ENCODE measurements around the gene HIPK4. TPM values are rescaled to one million over a fixed set of nuclear protein-coding genes. Genes with fewer than 3 reads are reported as not detected.

The HIPK4 gene
- total and polyA plus RNA-seq, 4 donors = 0.21 to 0.51 (median 0.23) TPM; not detected in 1

DNA sequence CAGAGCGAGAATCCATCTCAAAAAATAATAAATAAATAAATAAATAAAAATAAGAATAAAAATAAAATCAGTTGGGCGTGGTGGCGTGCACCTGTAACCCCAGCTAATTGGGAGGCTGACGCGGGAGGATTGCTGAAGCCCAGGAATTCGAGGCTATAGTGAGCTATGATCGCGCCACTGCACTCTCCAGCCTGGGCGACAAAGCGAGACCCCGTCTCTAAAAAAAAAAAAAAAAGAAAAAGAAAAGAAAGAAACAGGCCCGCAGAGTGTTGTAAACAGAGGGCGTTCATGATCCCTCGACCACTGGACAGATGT is 30.4 kb upstream of the HIPK4 start:
- no peaks in the 10 kb centered on the region for H3K4me1 ChIP-seq (ENCODE audit: control insufficient read depth in 1 of 2, insufficient read depth in 2 of 2, low read length in 2 of 2)
- no peaks in the 10 kb centered on the region for H3K27me3 ChIP-seq (ENCODE audit: control insufficient read depth in 1 of 2, insufficient read depth in 2 of 2, low read length in 1 of 2)
- WGBS, 2 donors = 54 to 58% methylated on average over 14 of the region's 14 CpGs
- no peak for DNase-seq
- H3K9me3 ChIP-seq (ENCODE audit: control insufficient read depth, low read length) = no peaks in the 10 kb centered on the region
- peaks cover 0 to 4% of the 10 kb centered on the region in 2 donors for H3K36me3 ChIP-seq (ENCODE audit: control insufficient read depth in 1 of 2, insufficient read depth in 2 of 2, low read length in 1 of 2)
- peak overlapping the region; percentile 22 to 23 for H3K4me3 ChIP-seq (ENCODE audit: low read length in 2 of 2)
- intact Hi-C loops (cut with DNase I) = loop anchor here (5.0 to 10.0 kb wide), 2 partner anchors 73 to 116 kb away; partner anchors contain the start of genes C19orf47 (in 1 of the 2) and PLD3 (in 1 of the 2)
- ATAC-seq (ENCODE audit: low FRiP score) = no peak
- peak overlapping the region in 1 of 2 donors; percentile 93 for H3K27ac ChIP-seq (ENCODE audit: low read depth in 1 of 2, low read length in 2 of 2)

DNA sequence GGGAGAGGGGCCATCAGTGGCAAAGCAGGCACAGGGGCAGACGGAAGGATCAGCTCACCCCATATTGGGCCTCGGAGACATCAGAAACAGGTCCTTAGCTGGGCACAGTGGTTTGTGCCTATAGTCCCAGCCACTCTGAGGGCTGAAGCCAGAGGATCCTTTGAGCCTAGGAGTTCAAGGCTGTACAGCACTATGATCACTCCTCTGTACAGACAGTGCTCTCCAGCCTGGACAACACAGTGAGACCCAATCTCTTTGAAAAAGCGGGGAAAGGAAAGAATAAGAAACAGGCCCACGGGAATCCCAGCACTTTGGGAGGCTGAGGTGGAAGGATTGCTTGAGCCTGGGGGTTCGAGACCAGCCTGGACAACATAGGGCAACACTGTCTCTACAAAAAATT is 29.8 kb upstream of the HIPK4 start:
- intact Hi-C loops (cut with DNase I) = loop anchor here (5.0 to 10.0 kb wide), 2 partner anchors 72 to 115 kb away; partner anchors contain the start of genes C19orf47 (in 1 of the 2) and PLD3 (in 1 of the 2)
- H3K4me1 ChIP-seq (ENCODE audit: control insufficient read depth in 1 of 2, insufficient read depth in 2 of 2, low read length in 2 of 2) = no peaks in the 10 kb centered on the region
- DNase-seq = no peak
- peaks cover 0 to 4% of the 10 kb centered on the region in 2 donors for H3K36me3 ChIP-seq (ENCODE audit: control insufficient read depth in 1 of 2, insufficient read depth in 2 of 2, low read length in 1 of 2)
- ATAC-seq (ENCODE audit: low FRiP score) = no peak
- WGBS, 2 donors = 88 to 89% methylated on average over 5 of the region's 5 CpGs
- no peaks in the 10 kb centered on the region for H3K9me3 ChIP-seq (ENCODE audit: control insufficient read depth, low read length)
- no peaks in the 10 kb centered on the region for H3K27me3 ChIP-seq (ENCODE audit: control insufficient read depth in 1 of 2, insufficient read depth in 2 of 2, low read length in 1 of 2)
- no peak overlapping the region for H3K27ac ChIP-seq (ENCODE audit: low read depth in 1 of 2, low read length in 2 of 2)
- H3K4me3 ChIP-seq (ENCODE audit: low read length in 2 of 2) = no peak overlapping the region

DNA sequence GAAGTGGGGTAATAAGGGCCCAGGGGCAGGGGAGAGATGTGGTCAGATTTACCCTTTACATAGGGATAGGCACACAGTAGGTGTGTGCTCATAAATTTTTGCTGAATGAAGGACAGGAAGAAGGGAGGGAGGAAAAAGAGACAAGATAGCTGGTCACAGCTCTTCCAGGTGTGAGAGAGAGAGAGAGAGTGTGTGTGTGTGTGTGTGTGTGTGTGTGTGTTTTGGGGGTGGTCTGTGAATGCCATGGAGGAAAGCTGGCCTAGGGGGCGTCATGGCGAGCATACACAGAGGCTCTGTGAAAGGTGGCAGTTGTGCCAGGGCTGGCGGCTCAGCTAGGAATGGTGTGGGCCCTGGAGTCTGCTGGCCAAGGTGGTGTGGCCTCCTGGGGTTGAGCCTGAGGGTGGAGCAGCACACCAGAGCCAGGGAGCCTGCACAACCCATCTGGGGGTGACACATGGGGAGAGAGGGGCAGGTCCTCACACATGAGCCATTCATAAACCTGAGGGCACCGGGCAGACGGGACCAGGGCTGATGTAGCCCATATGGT is 29.2 kb upstream of the HIPK4 start:
- H3K27me3 ChIP-seq (ENCODE audit: control insufficient read depth in 1 of 2, insufficient read depth in 2 of 2, low read length in 1 of 2) = no peaks in the 10 kb centered on the region
- H3K27ac ChIP-seq (ENCODE audit: low read depth in 1 of 2, low read length in 2 of 2) = no peak overlapping the region
- H3K4me1 ChIP-seq (ENCODE audit: control insufficient read depth in 1 of 2, insufficient read depth in 2 of 2, low read length in 2 of 2) = no peaks in the 10 kb centered on the region
- ATAC-seq (ENCODE audit: low FRiP score) = no peak
- WGBS, 2 donors = 72 to 74% methylated on average over 5 of the region's 5 CpGs
- no peaks in the 10 kb centered on the region for H3K9me3 ChIP-seq (ENCODE audit: control insufficient read depth, low read length)
- H3K36me3 ChIP-seq (ENCODE audit: control insufficient read depth in 1 of 2, insufficient read depth in 2 of 2, low read length in 1 of 2) = peaks cover 0 to 4% of the 10 kb centered on the region in 2 donors
- intact Hi-C loops (cut with DNase I) = no loop called here
- DNase-seq = no peak
- no peak overlapping the region for H3K4me3 ChIP-seq (ENCODE audit: low read length in 2 of 2)

DNA sequence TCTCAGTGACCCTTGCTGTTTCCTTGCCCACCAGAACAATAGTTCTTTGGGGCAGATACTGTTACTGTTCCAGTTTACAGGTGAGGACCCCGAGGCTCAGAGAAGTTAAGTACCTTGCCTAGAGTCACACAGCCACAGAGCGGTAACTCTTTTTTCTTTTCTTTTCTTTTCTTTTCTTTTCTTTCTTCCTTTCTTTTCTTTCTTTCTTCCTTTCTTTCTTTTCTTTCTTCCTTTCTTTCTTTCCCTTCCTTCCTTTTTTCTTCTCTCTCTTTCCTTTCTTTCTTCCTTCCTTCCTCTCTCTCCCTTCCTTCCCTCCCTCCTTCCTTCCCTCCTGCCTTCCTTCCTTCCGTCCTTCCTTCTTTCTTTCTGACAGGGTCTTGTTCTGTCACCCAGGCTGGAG is 28.1 kb upstream of the HIPK4 start:
- Histone ChIP-seq H3K9me3 (ENCODE audit: control insufficient read depth, low read length) (no peaks in the 10 kb centered on the region), H3K27me3 (ENCODE audit: control insufficient read depth in 1 of 2, insufficient read depth in 2 of 2, low read length in 1 of 2) (no peaks in the 10 kb centered on the region), H3K4me3 (ENCODE audit: low read length in 2 of 2) (no peak overlapping the region), H3K27ac (ENCODE audit: low read depth in 1 of 2, low read length in 2 of 2) (no peak overlapping the region), H3K4me1 (ENCODE audit: control insufficient read depth in 1 of 2, insufficient read depth in 2 of 2, low read length in 2 of 2) (no peaks in the 10 kb centered on the region), H3K36me3 (ENCODE audit: control insufficient read depth in 1 of 2, insufficient read depth in 2 of 2, low read length in 1 of 2) (peaks cover 0 to 2% of the 10 kb centered on the region in 2 donors)
- no peak for DNase-seq
- WGBS, 2 donors = 88 to 91% methylated on average over 3 of the region's 3 CpGs
- ATAC-seq (ENCODE audit: low FRiP score) = no peak
- intact Hi-C loops (cut with DNase I) = no loop called here

DNA sequence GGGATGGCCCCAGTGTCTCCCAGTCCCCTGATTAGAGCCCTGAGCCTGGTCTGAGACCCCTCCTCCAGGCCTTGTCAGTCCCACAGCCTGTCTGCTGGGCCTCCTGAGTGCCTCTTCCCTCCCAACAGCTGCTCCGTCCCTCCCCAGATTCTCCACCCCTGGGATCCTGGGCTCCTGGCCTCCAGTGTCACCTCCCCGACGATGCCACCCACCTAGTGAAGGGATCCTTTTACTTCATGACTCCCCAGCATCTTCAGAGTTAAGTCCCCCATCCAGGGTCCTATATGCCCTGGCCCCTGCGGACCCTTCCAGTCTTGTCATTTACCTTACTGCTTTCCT is 27.6 kb upstream of the HIPK4 start:
- Histone ChIP-seq H3K9me3 (ENCODE audit: control insufficient read depth, low read length) (no peaks in the 10 kb centered on the region), H3K36me3 (ENCODE audit: control insufficient read depth in 1 of 2, insufficient read depth in 2 of 2, low read length in 1 of 2) (no peaks in the 10 kb centered on the region), H3K27ac (ENCODE audit: low read depth in 1 of 2, low read length in 2 of 2) (no peak overlapping the region), H3K27me3 (ENCODE audit: control insufficient read depth in 1 of 2, insufficient read depth in 2 of 2, low read length in 1 of 2) (no peaks in the 10 kb centered on the region), H3K4me3 (ENCODE audit: low read length in 2 of 2) (no peak overlapping the region), H3K4me1 (ENCODE audit: control insufficient read depth in 1 of 2, insufficient read depth in 2 of 2, low read length in 2 of 2) (no peaks in the 10 kb centered on the region)
- no peak for ATAC-seq (ENCODE audit: low FRiP score)
- intact Hi-C loops (cut with DNase I) = no loop called here
- WGBS, 2 donors = 78 to 80% methylated on average over 4 of the region's 4 CpGs
- no peak for DNase-seq

DNA sequence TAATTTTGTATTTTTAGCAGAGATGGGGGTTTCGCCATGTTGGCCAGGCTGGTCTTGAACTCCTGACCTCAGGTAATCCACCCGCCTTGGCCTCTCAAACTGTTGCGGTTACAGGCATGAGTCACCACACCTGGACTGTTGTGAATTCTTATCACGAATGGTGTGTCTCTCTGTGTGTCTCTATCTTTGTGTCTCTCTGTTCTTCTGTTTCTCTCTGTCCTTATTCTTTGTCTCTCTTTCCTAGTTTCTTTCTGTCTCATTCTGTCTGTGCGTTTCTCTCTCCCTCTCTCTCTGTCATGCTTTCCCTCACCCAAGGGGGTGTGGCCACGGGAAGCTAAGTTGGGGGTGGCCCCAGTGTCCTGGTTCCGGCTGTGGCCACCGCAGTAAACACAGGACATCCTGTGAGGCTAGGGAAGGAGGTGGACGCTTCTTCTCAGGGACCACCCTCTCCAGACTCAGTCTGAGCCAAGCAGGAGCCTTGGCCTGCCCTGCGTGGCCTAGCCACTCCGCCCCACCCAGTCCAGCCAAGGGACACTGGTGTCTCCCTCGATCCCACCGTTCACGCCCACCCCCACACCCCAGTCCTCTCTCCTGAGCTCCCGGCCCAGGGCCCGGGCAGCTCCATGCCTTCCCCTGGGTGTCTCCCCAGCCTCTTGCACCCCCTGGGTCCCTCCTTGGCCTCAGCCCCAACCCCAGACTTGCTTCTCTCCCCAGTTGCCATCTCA is 27.1 kb upstream of the HIPK4 start:
- H3K4me3 ChIP-seq (ENCODE audit: low read length in 2 of 2) = no peak overlapping the region
- no peaks in the 10 kb centered on the region for H3K27me3 ChIP-seq (ENCODE audit: control insufficient read depth in 1 of 2, insufficient read depth in 2 of 2, low read length in 1 of 2)
- peak in 1 of 2 donors; percentile 79 for DNase-seq
- no peaks in the 10 kb centered on the region for H3K36me3 ChIP-seq (ENCODE audit: control insufficient read depth in 1 of 2, insufficient read depth in 2 of 2, low read length in 1 of 2)
- WGBS, 2 donors = 75 to 82% methylated on average over 16 of the region's 16 CpGs
- no peak overlapping the region for H3K27ac ChIP-seq (ENCODE audit: low read depth in 1 of 2, low read length in 2 of 2)
- ATAC-seq (ENCODE audit: low FRiP score) = no peak
- intact Hi-C loops (cut with DNase I) = no loop called here
- H3K4me1 ChIP-seq (ENCODE audit: control insufficient read depth in 1 of 2, insufficient read depth in 2 of 2, low read length in 2 of 2) = no peaks in the 10 kb centered on the region
- H3K9me3 ChIP-seq (ENCODE audit: control insufficient read depth, low read length) = no peaks in the 10 kb centered on the region

GRCh38 chr19:40415768-40416167 is 25.8 kb upstream of the HIPK4 start:
- no peak for DNase-seq
- no peaks in the 10 kb centered on the region for H3K27me3 ChIP-seq (ENCODE audit: control insufficient read depth in 1 of 2, insufficient read depth in 2 of 2, low read length in 1 of 2)
- no peaks in the 10 kb centered on the region for H3K9me3 ChIP-seq (ENCODE audit: control insufficient read depth, low read length)
- ATAC-seq (ENCODE audit: low FRiP score) = no peak
- intact Hi-C loops (cut with DNase I) = no loop called here
- 95 to 98% methylated on average over 2 of the region's 2 CpGs for WGBS, 2 donors
- H3K36me3 ChIP-seq (ENCODE audit: control insufficient read depth in 1 of 2, insufficient read depth in 2 of 2, low read length in 1 of 2) = no peaks in the 10 kb centered on the region
- H3K4me1 ChIP-seq (ENCODE audit: control insufficient read depth in 1 of 2, insufficient read depth in 2 of 2, low read length in 2 of 2) = no peaks in the 10 kb centered on the region
- no peak overlapping the region for H3K27ac ChIP-seq (ENCODE audit: low read depth in 1 of 2, low read length in 2 of 2)
- no peak overlapping the region for H3K4me3 ChIP-seq (ENCODE audit: low read length in 2 of 2)

- H3K36me3 ChIP-seq (ENCODE audit: control insufficient read depth in 1 of 2, insufficient read depth in 2 of 2, low read length in 1 of 2) = no peaks in the 10 kb centered on the region
- no peak overlapping the region for H3K27ac ChIP-seq (ENCODE audit: low read depth in 1 of 2, low read length in 2 of 2)
- no peak overlapping the region for H3K4me3 ChIP-seq (ENCODE audit: low read length in 2 of 2)
- DNase-seq (no peak), ATAC-seq (ENCODE audit: low FRiP score) (no peak)
- no peaks in the 10 kb centered on the region for H3K27me3 ChIP-seq (ENCODE audit: control insufficient read depth in 1 of 2, insufficient read depth in 2 of 2, low read length in 1 of 2)
- no peaks in the 10 kb centered on the region for H3K4me1 ChIP-seq (ENCODE audit: control insufficient read depth in 1 of 2, insufficient read depth in 2 of 2, low read length in 2 of 2)
- H3K9me3 ChIP-seq (ENCODE audit: control insufficient read depth, low read length) = no peaks in the 10 kb centered on the region
- intact Hi-C loops (cut with DNase I) = no loop called here
- WGBS, 2 donors = 66 to 71% methylated on average over 21 of the region's 21 CpGs
Measured at GRCh38 chr19:40414542-40415535, 24.9 kb upstream of the HIPK4 start.
